Iris pigment epithelial cell (primary cell): ENCODE results near the gene ELP4.
"Not testable (repeated sequence)": the region's sequence is repeated elsewhere in the genome, so short reads cannot be mapped to it uniquely, and the experiment has no call there.

ENCODE experiments used
- DNase-seq: peaks from one replicate; pipeline ENCODE4 v3.0.0-alpha.2; 2011; ENCODE audit warnings: low read depth

The ELP4 gene

DNA sequence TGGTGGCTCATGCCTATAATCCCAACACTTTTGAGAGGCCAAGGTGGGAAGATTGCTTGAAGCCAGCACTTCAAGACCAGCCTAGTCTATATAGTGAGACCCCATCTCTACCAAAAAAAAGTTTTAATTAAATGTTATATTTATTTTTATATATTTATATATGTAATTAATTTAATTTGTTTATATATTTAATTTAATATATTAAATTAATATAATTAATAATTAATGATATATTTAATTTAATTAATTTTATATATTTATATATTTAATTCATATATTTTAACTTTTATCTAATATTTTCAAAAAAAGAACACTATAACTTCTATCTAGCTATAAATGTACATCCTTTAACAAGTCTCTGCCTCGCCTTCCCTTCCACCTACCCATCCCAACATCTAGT is 196.8 kb downstream of the ELP4 start:
- no peak for DNase-seq

DNA sequence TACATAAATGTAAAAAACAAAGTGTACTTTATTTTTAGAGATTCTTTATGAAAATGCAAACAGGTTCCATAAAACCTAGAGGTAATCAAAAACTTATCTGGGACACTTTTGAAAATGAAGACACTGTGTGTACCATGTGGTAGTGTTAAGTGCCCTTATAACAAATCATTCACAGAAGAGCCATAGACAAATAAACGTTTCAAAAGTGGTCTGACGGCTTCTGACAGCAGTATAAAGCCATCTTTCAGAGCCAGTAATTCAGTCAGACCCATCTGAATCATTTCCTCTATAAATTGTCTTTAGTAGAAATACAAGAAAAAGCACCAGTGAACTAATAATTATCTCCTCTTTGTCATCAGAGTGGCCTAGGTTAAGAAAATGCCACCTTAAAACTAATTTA is 201.6 kb downstream of the ELP4 start:
- no peak for DNase-seq

DNA sequence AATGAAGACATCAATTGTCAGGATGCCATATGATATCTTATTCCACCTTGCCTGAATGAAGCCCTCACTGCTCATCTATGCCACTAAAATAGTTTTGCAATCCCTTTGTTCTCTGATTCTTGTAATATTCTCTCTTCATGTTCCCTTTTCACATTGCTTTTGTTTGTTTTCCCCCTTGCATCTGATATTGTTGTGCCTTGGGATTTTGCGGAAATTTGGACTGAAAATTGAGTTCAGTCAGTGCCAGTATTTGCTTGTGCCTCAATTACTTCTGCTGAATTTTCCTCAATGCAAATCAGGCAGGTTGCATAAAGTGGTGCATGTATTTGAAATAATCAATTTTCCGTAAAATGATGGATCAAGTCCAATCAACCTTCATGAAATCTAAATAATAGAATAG is 203.3 kb downstream of the ELP4 start:
- no peak for DNase-seq

DNA sequence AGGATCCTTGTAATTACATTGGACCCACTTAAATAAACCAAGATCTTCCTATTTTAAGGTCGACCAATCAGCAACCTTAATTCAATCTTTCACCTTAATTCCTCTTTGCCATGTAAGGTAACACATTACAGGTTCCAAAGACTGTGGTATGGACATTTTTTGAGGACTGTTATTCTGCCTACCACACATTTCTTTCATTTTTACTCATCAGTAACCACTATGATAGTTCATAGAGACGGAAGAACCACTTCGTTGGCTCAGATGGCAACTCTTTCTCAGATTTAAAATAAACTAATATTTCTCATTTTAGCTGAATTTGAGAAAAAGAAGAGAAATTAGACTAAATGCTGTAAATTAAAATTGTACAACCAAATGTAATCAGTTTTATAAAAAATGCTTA is 205.3 kb downstream of the ELP4 start:
- no peak for DNase-seq

DNA sequence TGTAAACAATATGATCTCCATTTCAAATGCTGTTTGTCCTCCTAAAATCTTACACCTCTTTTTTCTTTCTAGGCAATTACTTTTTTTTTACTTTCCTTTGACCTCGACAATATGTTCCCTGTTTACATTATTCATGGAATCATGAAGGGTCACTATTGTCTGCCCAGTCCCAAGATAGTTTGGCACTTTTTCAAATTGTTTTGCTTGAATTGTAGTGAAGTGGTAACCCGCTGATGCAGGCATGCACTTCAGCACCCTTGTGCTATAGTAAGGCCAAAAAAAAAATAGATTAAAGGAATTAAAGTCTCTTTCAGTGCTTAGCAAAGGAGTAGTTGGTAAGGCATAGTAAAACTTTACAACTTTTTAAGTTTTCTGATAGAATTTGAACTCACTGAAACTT is 210.7 kb downstream of the ELP4 start:
- no peak for DNase-seq

DNA sequence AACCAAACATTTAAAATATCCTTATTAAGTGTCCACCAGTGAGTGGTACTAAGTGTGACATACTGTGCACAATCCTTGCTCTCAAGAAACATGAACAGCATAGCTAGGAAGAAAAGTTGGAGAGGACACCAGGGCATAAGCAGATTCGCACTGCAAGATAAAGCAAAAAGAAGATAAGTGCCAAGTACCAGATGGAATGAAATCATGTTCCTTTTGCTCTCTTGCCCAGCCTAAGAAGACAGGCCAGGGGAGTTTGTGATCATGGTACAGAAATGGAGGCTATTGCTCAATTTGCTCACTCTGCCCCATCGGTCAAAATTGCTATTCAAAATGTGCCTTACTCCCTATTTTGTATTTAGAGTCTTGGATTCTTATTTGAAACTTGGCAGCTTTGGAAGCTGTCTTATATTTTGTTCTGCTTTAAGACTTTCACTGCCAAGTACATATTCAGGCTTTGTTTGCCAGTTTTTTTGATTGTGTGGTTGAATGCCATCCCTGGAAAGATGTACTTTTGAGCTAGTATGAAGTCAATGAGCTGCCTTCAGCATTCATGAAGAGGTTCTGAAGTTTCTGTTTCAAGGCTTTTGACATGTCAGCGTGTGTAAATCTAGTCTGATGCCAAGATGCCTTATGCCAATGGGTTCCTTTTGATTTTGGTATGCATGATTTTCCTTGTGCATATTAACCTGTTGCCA is 211.3 kb downstream of the ELP4 start:
- DNase-seq = no peak

DNA sequence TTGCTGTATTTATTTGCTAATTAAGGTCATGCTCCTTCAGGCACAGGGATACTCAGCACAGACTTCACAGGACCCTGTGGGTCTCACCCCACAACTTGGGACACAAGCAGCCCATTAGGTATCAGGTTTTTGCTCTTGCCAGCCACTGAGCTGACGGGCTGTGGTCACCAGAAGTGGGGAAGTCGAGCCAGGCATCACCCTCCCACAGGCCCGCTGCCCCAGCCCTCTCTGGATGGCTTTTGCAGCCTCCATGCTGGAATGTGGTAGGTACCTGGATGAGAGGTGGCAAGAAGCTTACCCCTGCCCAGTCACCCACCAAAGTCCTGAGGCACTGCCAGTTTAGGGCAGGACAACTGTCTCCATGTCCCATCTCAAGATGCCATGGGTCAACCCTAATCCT is 213.2 kb downstream of the ELP4 start:
- DNase-seq = no peak

DNA sequence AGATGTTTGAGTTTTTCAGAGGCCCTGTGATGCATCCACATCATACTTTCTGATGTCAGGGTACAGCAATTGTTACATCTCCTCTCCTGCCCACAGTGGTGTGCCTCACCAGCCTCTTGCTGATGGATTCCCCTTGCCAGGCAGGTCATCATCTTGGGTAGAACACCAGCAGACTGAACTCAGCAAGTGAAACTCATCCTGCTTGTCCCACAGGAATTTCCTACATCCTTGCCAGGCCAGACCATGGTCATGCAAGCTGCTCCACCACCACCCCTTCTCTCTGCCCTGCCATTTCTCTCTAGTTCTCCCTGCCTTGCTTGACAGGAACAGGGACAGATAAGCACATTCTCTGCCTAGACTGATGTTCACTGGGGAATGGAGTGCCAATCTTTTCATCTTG is 215.6 kb downstream of the ELP4 start:
- DNase-seq = no peak

DNA sequence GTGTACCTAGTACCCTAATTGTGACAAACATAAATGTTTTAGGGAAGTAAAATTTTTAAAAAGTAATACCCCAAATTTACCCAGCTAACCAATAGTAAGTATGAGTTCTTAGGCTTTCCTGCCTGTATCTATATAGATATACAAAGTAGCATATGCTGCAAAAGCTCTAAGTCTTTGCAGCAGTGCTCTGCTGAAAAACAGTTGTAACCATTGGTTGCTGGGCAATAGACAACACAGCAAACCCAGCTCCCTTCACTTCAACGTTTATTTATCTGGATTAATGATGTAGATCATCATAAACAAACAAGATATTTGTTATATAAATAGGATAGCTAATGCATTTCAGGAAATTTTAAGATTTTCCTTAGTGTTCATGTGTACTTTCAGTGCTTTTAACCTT is 218.9 kb downstream of the ELP4 start:
- no peak for DNase-seq

DNA sequence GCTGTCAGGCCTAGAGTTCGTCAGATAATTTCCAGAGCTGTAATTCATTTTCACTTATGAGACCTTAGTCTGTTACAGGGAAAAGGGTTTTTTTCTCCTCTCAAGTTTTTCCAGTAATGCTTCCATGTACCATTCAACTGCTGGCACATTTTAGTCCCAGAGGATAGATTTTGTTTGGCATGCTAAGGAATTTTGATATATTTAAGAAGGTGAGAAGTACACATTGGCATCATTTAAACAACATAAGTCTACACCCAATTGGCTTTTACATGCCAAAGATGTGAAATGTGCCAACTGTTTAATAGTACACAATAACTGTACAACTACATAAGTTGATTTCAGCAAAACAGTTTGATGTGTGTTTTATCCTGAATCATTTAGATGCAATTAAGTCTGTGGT is 230.6 kb downstream of the ELP4 start:
- no peak for DNase-seq

DNA sequence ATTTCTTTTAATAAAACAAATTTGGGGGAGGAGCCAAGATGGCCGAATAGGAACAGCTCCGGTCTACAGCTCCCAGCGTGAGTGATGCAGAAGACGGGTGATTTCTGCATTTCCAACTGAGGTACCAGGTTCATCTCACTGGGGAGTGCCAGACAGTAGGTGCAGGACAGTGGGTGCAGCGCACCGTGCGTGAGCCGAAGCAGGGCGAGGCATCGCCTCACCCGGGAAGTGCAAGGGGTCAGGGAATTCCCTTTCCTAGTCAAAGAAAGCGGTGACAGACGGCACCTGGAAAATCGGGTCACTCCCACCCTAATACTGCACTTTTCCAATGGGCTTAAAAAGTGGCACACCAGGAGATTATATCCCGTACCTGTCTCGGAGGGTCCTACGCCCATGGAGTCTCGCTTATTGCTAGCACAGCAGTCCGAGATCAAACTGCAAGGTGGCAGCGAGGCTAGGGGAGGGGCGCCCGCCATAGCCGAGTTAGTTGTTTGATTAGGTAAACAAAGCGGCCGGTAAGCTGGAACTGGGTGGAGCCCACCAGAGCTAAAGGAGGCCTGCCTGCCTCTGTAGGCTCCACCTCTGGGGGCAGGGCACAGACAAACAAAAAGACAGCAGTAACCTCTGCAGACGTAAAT is 231.3 kb downstream of the ELP4 start:
- not testable (repeated sequence) for DNase-seq

DNA sequence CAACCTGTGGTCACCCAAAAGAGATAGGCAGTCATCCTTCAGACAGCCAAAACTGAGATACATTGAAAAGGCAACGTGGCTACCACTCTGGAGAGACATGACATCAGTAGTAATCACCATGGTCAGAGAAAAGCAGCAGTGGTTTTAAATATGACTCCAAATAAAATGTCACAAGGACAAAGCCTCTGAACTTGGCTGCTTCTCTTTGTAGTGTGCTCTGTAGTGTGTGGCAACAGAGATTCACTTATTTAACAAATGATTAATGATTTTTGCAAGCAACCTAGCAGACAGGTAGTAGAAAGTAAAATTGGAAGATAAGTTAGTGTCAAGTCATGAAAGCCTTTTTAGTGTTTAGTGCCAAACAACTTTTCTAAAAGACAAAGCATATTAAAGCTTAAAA is 238.0 kb downstream of the ELP4 start:
- no peak for DNase-seq

DNA sequence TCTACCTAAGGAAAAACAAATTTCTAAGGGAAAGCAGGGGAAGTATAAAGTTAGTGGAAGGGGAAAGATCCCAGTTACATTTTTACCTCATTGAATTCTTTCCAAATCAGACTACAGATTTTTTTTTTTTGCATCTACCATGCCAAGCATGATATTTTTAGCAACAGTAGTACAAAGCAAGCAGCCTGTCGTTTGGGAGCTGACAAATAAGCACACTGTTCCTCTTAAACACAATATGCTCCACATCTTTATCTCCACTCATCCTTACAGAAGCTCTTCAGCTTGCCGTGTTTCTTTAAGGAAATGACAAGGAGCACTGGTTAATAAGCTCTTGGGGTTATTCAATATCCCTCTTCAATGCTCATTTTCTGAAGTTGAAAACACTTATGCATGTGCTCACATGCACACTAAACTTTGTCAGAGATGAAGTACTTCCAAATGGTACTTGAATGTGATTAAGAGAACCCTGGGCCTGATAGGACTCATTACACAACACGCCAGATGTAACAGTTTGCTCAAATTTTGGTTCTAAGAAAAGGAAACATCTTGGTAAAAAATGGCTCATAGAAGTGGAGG is 247.8 kb downstream of the ELP4 start:
- no peak for DNase-seq

DNA sequence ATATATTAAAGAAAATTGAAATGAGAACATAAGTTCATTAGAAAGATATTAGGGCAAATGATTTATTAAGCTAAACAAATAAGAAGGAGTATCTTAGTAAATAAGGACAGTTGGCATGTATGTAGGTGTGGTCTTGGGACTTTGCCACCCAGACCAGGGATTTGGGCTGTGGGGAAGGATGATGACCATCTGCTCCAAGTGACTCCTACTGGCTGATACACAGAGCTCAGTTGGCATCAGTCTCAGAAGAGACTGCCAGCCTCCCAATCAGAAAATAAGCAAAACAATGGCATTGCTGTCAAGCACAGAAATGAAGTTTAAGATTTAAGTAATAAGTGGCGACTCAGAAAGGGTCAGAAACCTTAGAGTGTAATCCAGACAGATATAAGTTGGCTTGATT is 252.1 kb downstream of the ELP4 start:
- no peak for DNase-seq

DNA sequence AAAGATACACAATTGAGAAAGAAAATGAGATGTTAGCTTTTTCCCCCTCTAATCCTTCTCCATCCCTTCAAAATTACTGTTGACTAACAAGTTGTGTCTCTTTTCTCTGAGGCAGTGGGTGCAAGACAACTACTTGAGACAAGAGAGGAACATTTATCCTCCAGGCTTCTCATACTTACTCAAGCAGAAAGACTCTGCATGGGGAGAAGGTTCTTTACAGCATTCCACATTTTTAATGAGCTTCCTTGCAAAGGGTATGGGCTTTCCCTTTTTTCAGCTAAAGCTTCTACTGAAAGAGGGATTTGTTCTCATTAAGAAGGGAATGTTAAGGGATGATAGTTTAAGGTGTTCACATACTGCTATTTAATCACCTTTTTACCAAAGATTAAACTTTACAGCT is 253.7 kb downstream of the ELP4 start:
- DNase-seq = no peak

DNA sequence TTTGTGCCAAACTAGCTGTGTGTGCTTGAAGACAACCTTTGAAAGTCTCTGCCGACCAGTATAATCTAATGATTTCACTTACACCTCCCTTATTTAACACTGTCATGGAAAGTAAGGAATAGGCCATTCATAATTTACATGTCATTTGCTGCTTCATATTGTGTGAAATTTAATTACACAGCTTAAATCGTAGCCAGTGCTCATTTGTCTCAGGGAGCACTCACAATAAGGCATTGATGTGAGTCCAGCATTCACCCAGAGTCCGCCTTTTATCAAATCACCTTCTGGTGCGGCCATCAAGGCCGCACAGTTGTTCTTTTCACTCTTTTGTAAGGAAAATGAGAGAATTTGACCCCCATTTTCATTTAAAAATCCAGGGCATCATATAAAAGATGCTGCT is 254.7 kb downstream of the ELP4 start:
- DNase-seq = no peak

DNA sequence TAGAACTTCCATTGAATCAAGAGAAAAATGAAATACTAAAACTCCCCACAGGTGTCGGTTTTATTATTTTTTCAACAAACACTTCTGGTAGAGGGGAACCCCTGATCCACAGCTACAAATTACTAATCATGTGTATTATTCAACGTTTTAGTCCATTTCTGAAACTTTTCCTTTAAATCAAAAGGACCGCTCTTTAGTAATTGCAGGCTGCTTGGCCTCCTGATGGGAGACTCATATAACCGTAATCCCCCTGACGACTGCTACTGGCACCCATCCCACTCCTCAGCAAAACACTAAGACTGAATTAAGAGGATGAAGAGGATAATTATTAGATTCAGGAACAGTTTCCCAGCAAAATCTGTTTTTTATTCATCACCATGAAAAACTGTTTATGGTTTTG is 255.2 kb downstream of the ELP4 start:
- DNase-seq = no peak

DNA sequence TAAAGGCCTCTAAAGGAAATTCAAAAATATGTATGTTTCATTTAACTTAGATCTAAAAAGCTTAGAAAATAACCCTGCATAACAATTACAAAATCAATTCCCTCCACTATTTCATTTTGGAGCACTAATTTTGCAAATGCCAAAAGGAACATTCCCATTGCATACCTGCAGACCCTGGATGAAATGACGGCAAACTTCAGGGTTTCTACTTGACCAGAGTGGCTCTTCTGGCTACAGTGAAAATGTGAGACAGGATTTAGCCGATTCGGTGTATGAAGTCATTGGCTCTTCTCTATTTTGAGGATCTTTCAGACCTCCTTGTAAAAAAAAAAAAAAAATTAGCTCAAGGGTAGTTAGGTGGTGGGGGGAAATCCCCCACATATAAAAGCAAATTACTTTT is 257.5 kb downstream of the ELP4 start:
- DNase-seq = no peak

DNA sequence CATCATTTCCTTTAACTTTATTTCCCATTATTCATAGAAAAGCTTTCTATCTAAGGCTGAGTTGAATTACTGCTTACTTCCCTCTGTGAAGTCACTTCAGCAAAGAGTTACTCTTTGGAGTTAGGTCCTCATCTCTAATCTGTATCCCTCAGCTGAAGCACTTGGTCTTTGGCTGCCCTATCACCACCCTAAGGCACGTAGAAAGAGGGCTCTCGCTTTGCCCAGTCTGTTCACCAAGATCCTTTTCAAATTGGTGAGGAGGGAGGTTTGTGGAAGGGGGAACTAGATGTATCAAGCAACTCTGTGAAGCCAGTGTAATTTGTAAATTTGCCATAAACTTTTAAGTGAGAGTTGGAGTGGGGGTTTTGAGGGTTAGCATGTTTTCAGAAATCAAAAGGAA is 258.1 kb downstream of the ELP4 start:
- no peak for DNase-seq

DNA sequence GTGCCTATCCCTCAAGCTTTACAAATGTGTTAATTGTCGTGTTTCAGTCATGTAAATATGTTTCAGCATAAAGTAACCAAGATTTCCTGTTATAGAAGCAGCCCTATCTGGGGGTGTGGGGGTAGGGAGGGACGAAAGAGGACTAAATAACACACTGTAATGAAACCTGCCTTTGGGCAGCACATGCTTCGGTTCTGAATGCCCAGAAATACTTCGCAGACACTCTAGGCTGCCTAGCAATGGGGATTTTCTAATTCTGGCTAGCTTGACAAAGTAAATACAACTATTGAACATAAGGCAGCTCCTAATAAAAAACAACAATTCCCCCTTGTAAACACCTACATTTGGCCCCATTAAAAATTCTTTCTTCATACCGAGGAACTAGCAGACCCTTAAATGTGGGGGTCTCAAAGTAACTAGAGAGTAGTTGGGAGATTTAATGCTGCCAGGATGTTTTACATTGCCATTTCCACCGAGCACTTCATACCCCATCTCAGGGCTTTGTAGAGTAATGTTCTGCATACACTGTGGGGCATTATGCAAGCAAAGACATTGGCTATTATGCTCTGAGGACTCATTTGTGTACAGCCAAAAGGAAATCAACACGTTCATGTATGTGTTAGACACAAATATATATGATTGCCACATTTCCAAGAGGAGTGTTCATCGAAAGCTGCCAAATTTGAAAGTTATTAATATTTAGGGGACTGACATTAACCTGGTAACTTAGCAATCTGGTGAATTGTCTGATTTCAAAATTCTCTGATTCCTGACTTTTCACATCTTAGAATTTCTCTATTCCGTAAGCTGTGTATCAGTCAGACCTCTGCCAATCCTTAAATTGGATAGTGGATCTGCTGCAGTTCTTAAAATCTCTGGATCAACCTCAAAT is 259.4 kb downstream of the ELP4 start:
- DNase-seq = no peak

DNA sequence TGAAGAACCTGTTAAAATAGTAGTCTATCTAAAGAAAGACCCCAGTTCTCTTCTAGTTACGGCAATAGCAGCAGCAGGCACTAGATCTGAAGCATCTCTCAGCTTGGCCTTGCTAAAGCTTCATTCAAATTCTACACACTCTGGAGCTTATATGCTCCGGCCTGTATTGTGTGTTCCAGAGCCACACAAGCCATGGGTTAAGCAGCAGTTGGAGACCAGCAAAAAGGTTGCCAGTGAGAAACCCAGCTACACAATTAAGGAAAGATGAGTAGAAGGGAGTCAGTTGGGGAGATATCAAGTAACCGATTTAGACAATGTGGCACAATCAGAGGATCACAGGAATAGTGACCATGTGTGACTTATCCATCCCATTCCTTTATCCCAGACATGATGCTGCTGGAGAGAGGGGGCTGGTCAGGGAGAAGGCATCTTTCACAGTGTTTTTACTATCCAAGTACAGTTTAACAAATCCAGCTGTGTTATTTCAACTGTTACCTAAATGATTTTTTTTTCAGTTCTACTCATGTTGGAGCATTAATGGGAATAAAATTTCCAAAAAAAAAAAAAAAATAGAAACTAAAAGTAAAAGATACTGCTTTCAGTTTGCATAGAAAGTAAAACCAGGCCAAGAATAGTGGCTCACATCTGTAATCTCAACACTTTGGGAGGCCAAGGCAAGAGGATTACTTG is 260.6 kb downstream of the ELP4 start:
- DNase-seq = no peak

DNA sequence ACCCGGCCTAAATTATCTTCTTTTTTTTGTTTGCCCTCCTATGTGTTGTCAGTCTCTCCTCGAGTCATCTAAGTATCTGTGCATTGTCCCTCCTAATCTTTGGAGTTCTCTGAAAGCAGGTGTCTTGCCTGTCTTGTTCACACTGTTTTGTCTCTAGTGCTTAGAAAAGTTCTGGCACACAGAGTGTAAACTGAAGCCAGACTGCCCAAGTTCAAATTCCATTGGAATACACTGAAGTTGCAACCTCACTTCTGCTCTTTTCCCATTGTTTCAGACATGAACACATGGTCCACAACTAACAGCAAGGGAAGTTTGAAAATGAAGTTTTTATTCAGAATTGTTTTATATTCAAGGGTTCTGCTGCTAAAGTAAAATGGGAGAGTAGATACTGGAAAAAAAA is 262.8 kb downstream of the ELP4 start:
- no peak for DNase-seq
